Placental pericyte (primary cell): ENCODE data around the gene OR4C45. TPM values are rescaled to one million over a fixed set of nuclear protein-coding genes. Genes with fewer than 3 reads are reported as not detected.

Experiments
- total RNA-seq: library from RNA; depleted of rRNA; stranded (reverse); fragments of >200 nt; gene quantifications from 2 replicates; pipeline ENCODE4 v1.2.3, GENCODE V29; 2012

The OR4C45 gene
- not detected in 2 replicates for total RNA-seq

DNA sequence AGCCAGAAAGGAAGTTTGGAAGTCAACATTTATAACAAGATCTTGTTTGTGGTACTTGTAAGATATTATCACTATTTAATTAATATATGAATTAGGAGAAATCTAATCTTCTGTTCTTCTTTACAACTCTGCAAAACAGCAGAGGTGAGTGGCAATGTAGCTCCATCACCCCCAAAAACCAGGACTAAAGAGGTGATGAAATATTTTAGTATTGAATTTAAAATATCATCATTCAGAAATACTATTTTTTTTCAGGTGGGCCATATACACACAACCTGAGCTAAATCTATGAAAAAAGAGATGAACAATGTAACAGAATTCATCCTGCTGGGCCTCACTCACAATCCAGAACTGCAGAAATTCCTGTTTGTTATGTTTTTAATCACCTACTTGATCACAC lies at the start of gene OR4C45:
Gene OR4C45 (plus strand): TSS at position 301 of the 400 bp plus-strand sequence.

Other genes with a start within 250 kb of the OR4C45 start
- gene OR4C13, start 80.5 kb upstream of the OR4C45 start, total RNA-seq: not detected in 2 replicates
- gene OR4C12, start 50.3 kb upstream of the OR4C45 start, total RNA-seq: not detected in 2 replicates